Gastrocnemius medialis (tissue), 4 donors: Measurements from ENCODE around the gene GRAP2.

Source experiments
- CTCF ChIP-seq, 5 experiments: fragments of 450-650 bp in 3 of 5; fragments of 200-600 bp in 2 of 5; sonication (generic) in 2 of 5; IDR thresholded peaks in 4 of 5; conservative IDR thresholded peaks in 1 of 5; 1 replicate in 4 of 5; 2 replicates in 1 of 5; pipeline ENCODE4 v1.5.1; 2016 to 2019; ENCODE audit warnings: antibody characterized with exemption in 5 of 5, mild to moderate bottlenecking in 3 of 5, moderate library complexity in 3 of 5
- POLR2A ChIP-seq, 2 donors: fragments of 450-650 bp; IDR thresholded peaks; one replicate each; pipeline ENCODE4 v1.6.1; 2017; ENCODE audit warnings: antibody characterized with exemption in 2 of 2, mild to moderate bottlenecking in 2 of 2, moderate library complexity in 2 of 2

- TF ChIP-seq CTCF (IDR thresholded peaks at IDR 0.05 in 4 of 5, conservative IDR thresholded peaks at IDR 0.05 in 1 of 5), result no peak
- no peak for TF ChIP-seq POLR2A (IDR thresholded peaks at IDR 0.05)
Measured at GRCh38 chr22:39931251-39931650, 30.4 kb downstream of the GRAP2 start.
